GM12891 (cell line): ENCODE measurements around the gene DDX10.

Experiments
- DNase-seq: peaks from one replicate; pipeline ENCODE4 v3.0.0; 2011; ENCODE audit warnings: low spot score; ENCODE audit not compliant: insufficient read length
- FAIRE-seq: peaks from 2 replicates; lab custom pipeline; 2011; peaks lifted over from hg19 to GRCh38; lab: Jason Lieb, UNC
- PAX5 ChIP-seq: IDR thresholded peaks from 2 replicates; pipeline ENCODE4 v1.6.1; 2011; ENCODE audit warnings: low read length, moderate library complexity, mild to moderate bottlenecking; ENCODE audit not compliant: insufficient read depth, severe bottlenecking
- POLR2A ChIP-seq: IDR thresholded peaks from 2 replicates; pipeline ENCODE4 v1.6.1; 2011; ENCODE audit warnings: low read depth, low read length, control low read depth
- POLR2AphosphoS5 ChIP-seq: IDR thresholded peaks from 2 replicates; pipeline ENCODE4 v1.6.1; 2011; ENCODE audit warnings: low read depth, low read length, control low read depth
- POU2F2 ChIP-seq: IDR thresholded peaks from 2 replicates; pipeline ENCODE4 v1.6.1; 2011; ENCODE audit warnings: low read depth, mild to moderate bottlenecking, control low read depth, low read length, moderate library complexity
- SPI1 ChIP-seq: IDR thresholded peaks from 2 replicates; pipeline ENCODE4 v1.6.1; 2011; ENCODE audit warnings: low read depth, low read length, control low read depth
- TAF1 ChIP-seq: IDR thresholded peaks from 2 replicates; pipeline ENCODE4 v1.6.1; 2011; ENCODE audit warnings: low read depth, low read length, control low read depth

The DDX10 gene

DNA sequence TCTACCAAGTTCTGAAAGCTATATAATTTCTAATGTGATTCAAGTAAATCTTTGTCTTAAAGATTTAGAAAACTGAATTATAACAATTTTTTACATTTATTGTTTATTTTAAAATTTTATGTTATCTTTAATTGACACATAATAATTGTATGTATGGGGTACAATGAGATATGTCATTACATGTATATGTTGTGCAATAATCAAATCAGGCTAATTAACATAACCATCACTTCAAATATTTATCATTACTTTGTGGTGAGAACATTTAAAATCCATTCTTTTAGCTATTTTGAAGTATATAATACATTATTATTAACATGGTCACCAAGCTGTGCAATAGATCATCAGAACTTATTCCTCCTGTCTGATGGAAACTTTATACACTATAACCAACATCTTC, 181.1 kb downstream of the DDX10 start:
- no peak for TF ChIP-seq PAX5
- TF ChIP-seq POLR2A = no peak
- TF ChIP-seq TAF1 = no peak
- TF ChIP-seq SPI1 = no peak
- TF ChIP-seq POU2F2 = no peak
- TF ChIP-seq POLR2AphosphoS5 = no peak
- FAIRE-seq = no peak
- DNase-seq = no peak

- TF ChIP-seq SPI1 (no peak), POLR2AphosphoS5 (no peak), PAX5 (no peak), POU2F2 (no peak), TAF1 (no peak), POLR2A (no peak)
- FAIRE-seq (no peak), DNase-seq (no peak)
Measured at GRCh38 chr11:108847298-108847990, 182.6 kb downstream of the DDX10 start.

DNA sequence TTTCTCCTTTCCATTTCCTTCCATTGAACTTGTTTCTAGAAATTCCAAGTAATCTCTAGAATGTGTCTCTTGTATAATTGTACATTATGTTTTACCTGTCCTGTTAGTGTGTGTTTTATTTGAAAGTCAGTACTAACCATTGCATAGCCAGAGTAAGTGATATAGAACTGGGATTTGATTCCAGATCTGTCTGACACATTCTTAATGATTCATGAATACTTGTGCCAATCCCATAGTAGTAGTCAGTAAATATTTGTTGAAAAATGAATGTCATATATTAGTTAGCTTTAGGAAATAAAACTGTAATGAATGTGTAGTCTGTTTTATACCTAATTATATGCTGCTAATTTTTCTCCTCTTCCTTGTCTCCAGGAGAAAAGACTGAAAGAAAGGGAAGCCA, 186.9 kb downstream of the DDX10 start:
- FAIRE-seq (no peak), DNase-seq (no peak)
- TF ChIP-seq TAF1 = no peak
- TF ChIP-seq POU2F2 = no peak
- no peak for TF ChIP-seq SPI1
- TF ChIP-seq POLR2A = no peak
- no peak for TF ChIP-seq PAX5
- no peak for TF ChIP-seq POLR2AphosphoS5

DNA sequence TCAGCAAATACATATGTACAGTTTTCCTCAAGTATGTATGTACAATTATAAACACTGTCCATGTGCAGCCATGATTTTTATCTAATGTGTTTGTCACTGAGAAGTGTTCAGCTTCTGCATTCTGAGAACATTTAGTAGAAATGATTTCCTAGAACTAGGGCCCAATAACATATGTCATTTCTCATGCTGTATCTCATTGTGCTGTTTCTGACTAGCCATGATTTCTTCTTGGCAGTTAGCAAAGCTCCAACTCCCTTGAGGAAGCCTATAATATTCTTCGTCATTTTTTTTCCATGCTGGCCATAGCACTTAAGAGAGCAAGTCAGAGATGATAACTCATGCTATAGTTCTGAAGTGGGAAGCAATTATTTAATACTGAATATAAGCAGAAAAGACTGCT, 187.8 kb downstream of the DDX10 start:
- TF ChIP-seq PAX5 = no peak
- TF ChIP-seq POU2F2 = no peak
- no peak for TF ChIP-seq TAF1
- TF ChIP-seq POLR2AphosphoS5 = no peak
- TF ChIP-seq POLR2A = no peak
- no peak for TF ChIP-seq SPI1
- FAIRE-seq (no peak), DNase-seq (no peak)

- no peak for TF ChIP-seq POU2F2
- no peak for TF ChIP-seq POLR2A
- no peak for TF ChIP-seq SPI1
- no peak for TF ChIP-seq POLR2AphosphoS5
- TF ChIP-seq PAX5 = no peak
- no peak for TF ChIP-seq TAF1
- no peak for DNase-seq
- no peak for FAIRE-seq
Measured at GRCh38 chr11:108853151-108853550, 188.3 kb downstream of the DDX10 start.

DNA sequence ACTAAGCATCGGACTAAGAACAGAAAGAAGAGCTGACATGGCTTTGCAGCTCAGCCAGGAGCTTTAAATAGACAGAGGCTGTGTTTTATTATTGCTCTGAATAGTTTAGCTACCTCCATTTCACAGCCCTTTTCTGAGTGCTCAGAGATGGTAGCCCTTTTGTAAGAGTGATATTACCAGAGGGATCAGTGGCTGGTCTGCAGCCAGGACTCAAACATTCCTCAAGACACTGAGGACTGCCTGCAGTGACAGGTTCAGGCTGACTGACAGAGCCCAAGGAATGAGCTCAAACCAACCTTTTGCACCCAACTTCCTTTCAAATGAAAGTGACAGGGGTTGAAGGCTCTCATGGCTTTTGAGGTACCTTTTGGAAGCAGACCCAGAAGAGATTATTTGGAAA, 189.0 kb downstream of the DDX10 start:
- FAIRE-seq (no peak), DNase-seq (no peak)
- no peak for TF ChIP-seq TAF1
- no peak for TF ChIP-seq POLR2A
- no peak for TF ChIP-seq SPI1
- TF ChIP-seq PAX5 = no peak

DNA sequence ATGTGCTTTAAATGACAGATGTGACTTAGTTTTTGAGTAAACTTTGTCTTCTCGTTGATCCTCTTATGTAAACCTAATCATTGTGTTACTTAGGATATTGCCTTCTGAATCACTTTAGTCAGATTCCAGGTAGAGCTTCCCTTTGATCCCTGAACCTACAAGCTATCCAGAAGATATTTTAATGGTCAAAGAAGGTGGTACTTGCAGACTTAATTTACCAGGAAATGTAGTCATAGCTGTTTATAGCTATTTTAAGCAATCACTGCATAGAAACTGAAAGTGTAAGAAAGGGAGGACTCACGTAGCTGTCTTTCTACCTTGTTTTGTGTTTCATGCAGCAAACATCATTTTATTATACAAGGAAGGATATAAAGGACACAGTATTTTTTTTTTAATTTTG, 189.5 kb downstream of the DDX10 start:
- DNase-seq (peak; percentile 8), FAIRE-seq (peak; percentile 79)
- TF ChIP-seq TAF1 (no peak), POLR2AphosphoS5 (no peak), PAX5 (no peak), SPI1 (no peak), POLR2A (no peak), POU2F2 (no peak)

DNA sequence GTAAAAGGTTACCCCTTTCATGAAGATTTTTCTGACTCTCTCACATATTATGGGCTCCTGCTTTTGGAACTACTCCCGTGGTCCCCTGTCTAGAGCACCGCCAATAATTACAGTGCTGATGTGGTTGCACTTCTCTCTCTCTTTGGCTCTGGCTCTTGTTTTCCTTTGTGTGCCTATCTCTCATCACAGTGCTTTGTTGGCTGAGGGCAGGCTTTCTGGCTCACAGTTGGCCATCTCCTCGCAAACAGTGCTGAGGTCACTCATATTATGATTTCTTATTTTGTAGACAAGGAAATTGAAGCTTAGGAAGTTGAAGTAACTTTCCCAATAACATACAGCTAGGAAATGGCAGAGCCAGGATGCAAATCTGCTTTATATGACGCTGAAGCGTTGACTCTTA, 192.5 kb downstream of the DDX10 start:
- FAIRE-seq (no peak), DNase-seq (no peak)
- TF ChIP-seq TAF1 = no peak
- TF ChIP-seq PAX5 = no peak
- no peak for TF ChIP-seq POU2F2
- no peak for TF ChIP-seq POLR2AphosphoS5
- TF ChIP-seq SPI1 = no peak

DNA sequence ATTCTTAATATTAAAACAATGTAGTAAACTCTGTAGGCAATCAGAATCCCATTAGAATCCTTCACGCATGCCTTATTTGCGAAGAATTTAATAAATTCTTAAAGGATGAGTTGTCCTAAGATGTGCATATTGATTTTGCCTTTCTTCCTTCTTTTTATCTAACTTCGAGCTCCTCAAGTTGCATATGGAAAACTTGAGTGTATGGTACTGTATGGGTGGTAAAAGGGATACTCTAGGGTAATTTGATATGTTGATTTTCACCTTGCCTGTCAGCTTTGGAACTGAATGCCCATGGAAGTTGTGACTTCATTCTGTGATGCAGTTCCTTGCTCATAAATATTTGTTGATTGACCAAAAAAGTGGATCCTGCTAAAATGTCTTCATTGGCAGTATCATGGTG, 193.8 kb downstream of the DDX10 start:
- no peak for TF ChIP-seq POLR2A
- TF ChIP-seq SPI1 = no peak
- TF ChIP-seq POU2F2 = no peak
- no peak for TF ChIP-seq POLR2AphosphoS5
- TF ChIP-seq PAX5 = no peak
- no peak for TF ChIP-seq TAF1
- no peak for FAIRE-seq
- no peak for DNase-seq

DNA sequence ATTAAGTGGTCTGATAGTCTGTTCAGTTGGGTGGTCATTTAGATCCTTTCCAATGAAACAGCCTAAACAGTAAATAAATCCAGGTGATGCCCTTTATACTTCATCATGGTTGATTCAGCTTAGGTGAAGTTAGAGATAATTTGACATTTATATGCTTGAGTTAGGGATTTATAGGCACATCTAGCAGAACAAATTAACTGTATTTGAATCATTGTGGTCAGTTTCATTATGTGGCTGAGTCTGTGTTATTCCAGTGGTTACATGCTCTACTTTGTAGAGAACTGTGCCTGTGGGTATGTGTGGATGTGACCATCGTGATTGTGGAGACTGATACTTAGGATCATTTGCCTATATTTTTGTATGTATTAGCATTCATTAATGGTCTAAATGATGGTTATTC, 194.6 kb downstream of the DDX10 start:
- FAIRE-seq (peak; percentile 56), DNase-seq (no peak)
- TF ChIP-seq POU2F2 (no peak), TAF1 (no peak), SPI1 (no peak), PAX5 (no peak), POLR2AphosphoS5 (no peak), POLR2A (no peak)

- no peak for DNase-seq
- TF ChIP-seq TAF1 = no peak
- no peak for TF ChIP-seq SPI1
- no peak for TF ChIP-seq POU2F2
- TF ChIP-seq POLR2A = no peak
- TF ChIP-seq POLR2AphosphoS5 = no peak
- TF ChIP-seq PAX5 = no peak
- FAIRE-seq = no peak
Measured at GRCh38 chr11:108863528-108863927, 198.7 kb downstream of the DDX10 start.
